HG03108 (cell line): Measurements from ENCODE around the gene VAV1.

Experiments
- ATAC-seq: cut with Tn5 transposase; IDR thresholded peaks from one replicate; pipeline ENCODE4 v1.9.1; 2021; ENCODE audit warnings: moderate library complexity; ENCODE audit not compliant: unreplicated experiment

Gene VAV1

GRCh38 chr19:6886277-6886897 lies 113.9 kb downstream of the VAV1 start:
- no peak for ATAC-seq

GRCh38 chr19:6887316-6887715 lies 114.8 kb downstream of the VAV1 start, which contains the start of gene ADGRE1:
Gene ADGRE1 (plus strand): TSS chr19:6887579. CDS start chr19:6887609, 30 bp downstream.
- ATAC-seq = no peak

GRCh38 chr19:6888967-6889366 lies 116.5 kb downstream of the VAV1 start:
- ATAC-seq = no peak

- ATAC-seq = no peak
Measured at GRCh38 chr19:6890401-6890913, 117.9 kb downstream of the VAV1 start.

GRCh38 chr19:6890938-6891337 lies 118.4 kb downstream of the VAV1 start:
- ATAC-seq = no peak

GRCh38 chr19:6891761-6892385 lies 119.4 kb downstream of the VAV1 start:
- ATAC-seq = no peak

- ATAC-seq = no peak
Measured at GRCh38 chr19:6894313-6894712, 121.8 kb downstream of the VAV1 start.

GRCh38 chr19:6903446-6903845 lies 130.9 kb downstream of the VAV1 start:
- ATAC-seq = no peak

- ATAC-seq = no peak
Measured at GRCh38 chr19:6906559-6907060, 134.1 kb downstream of the VAV1 start.
